HCT116 (cell line): ENCODE results near the gene SHISAL1. TPM values are rescaled to one million over a fixed set of nuclear protein-coding genes. Genes with fewer than 3 reads are reported as not detected.

ENCODE experiments used
- ATAC-seq: fragments of 200-7000 bp; cut with Tn5 transposase; 2 replicates; pipeline ENCODE4 v1.9.1; 2020; ENCODE audit warnings: mild to moderate bottlenecking, moderate library complexity
- BruUV-seq: library from RNA; stranded (reverse); fragments of 400-500 nt; replicated peaks from 2 replicates; lab custom pipeline; 2021; lab: Mats Ljungman, UMichigan
- CTCF ChIA-PET: fragments of 300-600 bp; sonication (Branson Sonifier 250); formaldehyde crosslinking; loops from one replicate; lab custom pipeline; 2021; ENCODE audit warnings: antibody characterized with exemption; lab: Charles Lee
- POLR2A ChIA-PET: fragments of 300-600, 350-600 bp; sonication (Branson Sonifier 250); formaldehyde crosslinking; loops from one replicate; lab custom pipeline; 2021; ENCODE audit warnings: antibody characterized with exemption; lab: Charles Lee
- RAD21 ChIA-PET, 2 experiments: fragments of 300-600 bp; sonication (Branson Sonifier 250); formaldehyde crosslinking; loops; one replicate each; lab custom pipeline; 2023; ENCODE audit warnings: low total read pairs in 2 of 2; ENCODE audit not compliant: uncharacterized antibody in 2 of 2, unreplicated experiment in 2 of 2, low non-redundant PET in 1 of 2; lab: Charles Lee
- DNase-seq: peaks from one replicate; pipeline ENCODE4 v3.0.0-alpha.2; 2010; ENCODE audit warnings: low read depth, low spot score
- H2AFZ ChIP-seq: fragments of 200-600 bp; shearing (Covaris generic), sonication (generic); 2 replicates; pipeline ENCODE4 v1.6.1; 2017; ENCODE audit warnings: low read depth, mixed run types, mixed read lengths, antibody characterized with exemption, low read length; ENCODE audit not compliant: poor library complexity, severe bottlenecking
- H3K27ac ChIP-seq: 2 replicates; pipeline ENCODE4 v1.5.1; 2012; ENCODE audit warnings: low read depth, low read length
- H3K27me3 ChIP-seq: fragments of 200-600 bp; sonication (generic); 2 replicates; pipeline ENCODE4 v1.6.1; 2016; ENCODE audit warnings: mixed run types, low read length, mixed read lengths; ENCODE audit not compliant: insufficient read depth
- H3K36me3 ChIP-seq, 2 experiments: fragments of 200-500 bp in 1 of 2; fragments of 200-600 bp in 1 of 2; sonication (Bioruptor generic) in 1 of 2; sonication (generic) in 1 of 2; 2 replicates each; pipeline versions ENCODE4 v1.5.1 to v1.6.1; 2014 to 2016; ENCODE audit warnings: low read length in 2 of 2, inconsistent platforms in 1 of 2, mixed read lengths in 1 of 2, mixed run types in 1 of 2; ENCODE audit not compliant: insufficient read depth in 2 of 2, control insufficient read depth in 1 of 2
- H3K4me1 ChIP-seq, 2 experiments: fragments of 200-600 bp in 1 of 2; sonication (generic) in 1 of 2; 2 replicates each; pipeline versions ENCODE4 v1.5.1 to v1.6.1; 2012 to 2017; ENCODE audit warnings: low read length in 2 of 2, inconsistent platforms in 1 of 2, mild to moderate bottlenecking in 1 of 2, mixed read lengths in 1 of 2, mixed run types in 1 of 2, moderate library complexity in 1 of 2; ENCODE audit not compliant: insufficient read depth in 2 of 2, control insufficient read depth in 1 of 2
- H3K4me2 ChIP-seq: fragments of 200-600 bp; sonication (generic); 2 replicates; pipeline ENCODE4 v1.6.1; 2017; ENCODE audit warnings: mixed run types, low read length, mixed read lengths
- H3K4me3 ChIP-seq, 2 experiments: fragments of 200-600 bp in 1 of 2; sonication (generic) in 1 of 2; replicated peaks in 1 of 2; 2 replicates each; pipeline ENCODE4 v1.5.1; 2011 to 2016; ENCODE audit warnings: low read length in 2 of 2, control low read depth in 1 of 2, low read depth in 1 of 2, mild to moderate bottlenecking in 1 of 2, mixed read lengths in 1 of 2, mixed run types in 1 of 2
- H3K79me2 ChIP-seq: fragments of 200-600 bp; sonication (generic); 2 replicates; pipeline ENCODE4 v1.6.1; 2017; ENCODE audit warnings: mild to moderate bottlenecking, mixed run types, low read length, moderate library complexity, mixed read lengths; ENCODE audit not compliant: insufficient read depth
- H3K9ac ChIP-seq: fragments of 200-600 bp; sonication (generic); 2 replicates; pipeline ENCODE4 v1.6.1; 2016; ENCODE audit warnings: low read length, mixed read lengths
- H3K9me2 ChIP-seq: fragments of 200-600 bp; sonication (generic), shearing (Covaris generic); 2 replicates; pipeline ENCODE4 v1.6.1; 2017; ENCODE audit warnings: mixed run types, mild to moderate bottlenecking, moderate library complexity; ENCODE audit not compliant: insufficient read depth
- H3K9me3 ChIP-seq, 2 experiments: fragments of 200-500 bp in 1 of 2; fragments of 200-600 bp in 1 of 2; sonication (Bioruptor generic) in 1 of 2; sonication (generic) in 1 of 2; 2 replicates each; pipeline ENCODE4 v1.6.1; 2014 to 2017; ENCODE audit warnings: low read length in 2 of 2, mixed read lengths in 2 of 2, inconsistent platforms in 1 of 2, low read depth in 1 of 2, mild to moderate bottlenecking in 1 of 2, mixed run types in 1 of 2, moderate library complexity in 1 of 2; ENCODE audit not compliant: control insufficient read depth in 1 of 2, insufficient read depth in 1 of 2
- H4K20me1 ChIP-seq: fragments of 200-600 bp; sonication (generic), shearing (Covaris generic); 2 replicates; pipeline ENCODE4 v1.6.1; 2017; ENCODE audit warnings: mixed run types, mild to moderate bottlenecking, moderate library complexity; ENCODE audit not compliant: insufficient read depth
- ATF3 ChIP-seq: IDR thresholded peaks from 2 replicates; pipeline ENCODE4 v1.6.1; 2012
- CBX3 ChIP-seq: IDR thresholded peaks from 2 replicates; pipeline ENCODE4 v1.6.1; 2012; ENCODE audit warnings: low read depth
- CEBPB ChIP-seq: IDR thresholded peaks from 2 replicates; pipeline ENCODE4 v1.6.1; 2012; ENCODE audit warnings: low read depth
- EZH2 ChIP-seq: fragments of 200-600 bp; sonication (generic); IDR thresholded peaks from 2 replicates; pipeline ENCODE4 v1.6.1; 2017; ENCODE audit warnings: antibody characterized with exemption, mixed run types
- FOSL1 ChIP-seq: IDR thresholded peaks from 2 replicates; pipeline ENCODE4 v1.6.1; 2012; ENCODE audit warnings: low read depth
- POLR2AphosphoS5 ChIP-seq: IDR thresholded peaks from 2 replicates; pipeline ENCODE4 v1.6.1; 2011; ENCODE audit warnings: mild to moderate bottlenecking, low read depth, low read length, moderate library complexity
- SIN3A ChIP-seq: IDR thresholded peaks from 2 replicates; pipeline ENCODE4 v1.6.1; 2012; ENCODE audit warnings: low read depth
- SP1 ChIP-seq: IDR thresholded peaks from 2 replicates; pipeline ENCODE4 v1.6.1; 2012; ENCODE audit warnings: low read depth
- SRF ChIP-seq: IDR thresholded peaks from 2 replicates; pipeline ENCODE4 v1.6.1; 2012; ENCODE audit warnings: low read depth
- TCF7L2 ChIP-seq: IDR thresholded peaks from 2 replicates; pipeline ENCODE4 v1.7.0; 2011; ENCODE audit warnings: borderline replicate concordance, inconsistent platforms; ENCODE audit not compliant: insufficient read depth, insufficient read length; ENCODE audit errors: extremely low read depth
- intact Hi-C: fragments of 100-400 bp; cut with micrococcal nuclease; formaldehyde crosslinking; loops from 2 replicates; pipeline ENCODE4 v1.10.0; 2022
- total RNA-seq: library from RNA; stranded (reverse); gene quantifications from one replicate; pipeline ENCODE4 v1.2.1, GENCODE V29; 2021; ENCODE audit not compliant: unreplicated experiment
- TF ChIP-seq, protein P1 (sequence below): IDR thresholded peaks from 2 replicates; pipeline ENCODE4 v1.6.1; 2012; ENCODE audit warnings: low read depth

Gene SHISAL1
- total RNA-seq, 1 experiment from 2014 or later = not detected

- RAD21 ChIA-PET = interaction anchor here in 1 of 2 experiments (0.6 kb wide), 1 partner anchor 85 kb away, joined by 6 read pairs; no protein-coding TSS in a partner anchor
- intact Hi-C loops = no loop called here
- no peak for TF ChIP-seq CBX3
- TF ChIP-seq, all 23 proteins: peak for 0
- ATAC-seq = no peak
- BruUV-seq = no TSS peak
- Histone ChIP-seq H3K79me2 (no peaks in the 10 kb centered on the region), H2AFZ (no peak overlapping the region), H3K9me3 (no peaks in the 10 kb centered on the region), H3K4me2 (no peak overlapping the region), H4K20me1 (no peaks in the 10 kb centered on the region), H3K4me1 (no peaks in the 10 kb centered on the region), H3K36me3 (no peaks in the 10 kb centered on the region), H3K4me3 (no peak overlapping the region), H3K27ac (no peak overlapping the region), H3K27me3 (peaks cover 4% of the 10 kb centered on the region; the same call in 1 of the 2 replicates), H3K9ac (no peak overlapping the region), H3K9me2 (no peaks in the 10 kb centered on the region)
- ChIA-PET POLR2A (no interaction called here), CTCF (no interaction called here)
- no peak for DNase-seq
Observed at GRCh38 chr22:44221710-44222475, 90.9 kb downstream of the SHISAL1 start.

GRCh38 chr22:44220727-44221680, 91.7 kb downstream of the SHISAL1 start:
- intact Hi-C loops = no loop called here
- ChIA-PET POLR2A (no interaction called here), RAD21 (no interaction called here), CTCF (no interaction called here)
- H2AFZ ChIP-seq = no peak overlapping the region
- no TSS peak for BruUV-seq
- no peaks in the 10 kb centered on the region for H3K36me3 ChIP-seq
- no peaks in the 10 kb centered on the region for H3K79me2 ChIP-seq
- no peak overlapping the region for H3K4me3 ChIP-seq
- H3K27me3 ChIP-seq = peaks cover 4% of the 10 kb centered on the region; the same call in 1 of the 2 replicates
- no peaks in the 10 kb centered on the region for H4K20me1 ChIP-seq
- no peaks in the 10 kb centered on the region for H3K9me3 ChIP-seq
- no peak overlapping the region for H3K27ac ChIP-seq
- H3K4me2 ChIP-seq = no peak overlapping the region
- DNase-seq (no peak), ATAC-seq (no peak)
- no peak overlapping the region for H3K9ac ChIP-seq
- H3K9me2 ChIP-seq = no peaks in the 10 kb centered on the region
- H3K4me1 ChIP-seq = no peaks in the 10 kb centered on the region
- TF ChIP-seq EZH2 (no peak), FOSL1 (no peak), POLR2AphosphoS5 (no peak), SP1 (no peak), TCF7L2 (no peak), SRF (no peak), CEBPB (no peak), SIN3A (no peak), ATF3 (no peak)
- TF ChIP-seq, protein P1, sequence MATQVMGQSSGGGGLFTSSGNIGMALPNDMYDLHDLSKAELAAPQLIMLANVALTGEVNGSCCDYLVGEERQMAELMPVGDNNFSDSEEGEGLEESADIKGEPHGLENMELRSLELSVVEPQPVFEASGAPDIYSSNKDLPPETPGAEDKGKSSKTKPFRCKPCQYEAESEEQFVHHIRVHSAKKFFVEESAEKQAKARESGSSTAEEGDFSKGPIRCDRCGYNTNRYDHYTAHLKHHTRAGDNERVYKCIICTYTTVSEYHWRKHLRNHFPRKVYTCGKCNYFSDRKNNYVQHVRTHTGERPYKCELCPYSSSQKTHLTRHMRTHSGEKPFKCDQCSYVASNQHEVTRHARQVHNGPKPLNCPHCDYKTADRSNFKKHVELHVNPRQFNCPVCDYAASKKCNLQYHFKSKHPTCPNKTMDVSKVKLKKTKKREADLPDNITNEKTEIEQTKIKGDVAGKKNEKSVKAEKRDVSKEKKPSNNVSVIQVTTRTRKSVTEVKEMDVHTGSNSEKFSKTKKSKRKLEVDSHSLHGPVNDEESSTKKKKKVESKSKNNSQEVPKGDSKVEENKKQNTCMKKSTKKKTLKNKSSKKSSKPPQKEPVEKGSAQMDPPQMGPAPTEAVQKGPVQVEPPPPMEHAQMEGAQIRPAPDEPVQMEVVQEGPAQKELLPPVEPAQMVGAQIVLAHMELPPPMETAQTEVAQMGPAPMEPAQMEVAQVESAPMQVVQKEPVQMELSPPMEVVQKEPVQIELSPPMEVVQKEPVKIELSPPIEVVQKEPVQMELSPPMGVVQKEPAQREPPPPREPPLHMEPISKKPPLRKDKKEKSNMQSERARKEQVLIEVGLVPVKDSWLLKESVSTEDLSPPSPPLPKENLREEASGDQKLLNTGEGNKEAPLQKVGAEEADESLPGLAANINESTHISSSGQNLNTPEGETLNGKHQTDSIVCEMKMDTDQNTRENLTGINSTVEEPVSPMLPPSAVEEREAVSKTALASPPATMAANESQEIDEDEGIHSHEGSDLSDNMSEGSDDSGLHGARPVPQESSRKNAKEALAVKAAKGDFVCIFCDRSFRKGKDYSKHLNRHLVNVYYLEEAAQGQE = no peak
